ENCODE results near the gene DNM3. TPM values are rescaled to one million over a fixed set of nuclear protein-coding genes. Genes with fewer than 3 reads are reported as not detected.

The DNM3 gene
- total and polyA plus RNA-seq, 10 of the 15 experiments (the other 5 are each of a cell fraction or from before 2014, with no cell fraction given) = 0.03 to 1.5 (median 0.08) TPM; not detected in 3

GRCh38 chr1:171865106-171865505 lies 23.8 kb downstream of the DNM3 start (continued):
- TF ChIP-seq TCF3 (IDR thresholded peaks at IDR 0.05; ENCODE audit: borderline replicate concordance, insufficient read depth, low read depth, low read length) = no peak
- TF ChIP-seq BHLHE40 (IDR thresholded peaks at IDR 0.05; ENCODE audit: borderline replicate concordance in 1 of 2, low read depth in 2 of 2, low read length in 1 of 2) = no peak
- TF ChIP-seq SUPT20H (IDR thresholded peaks at IDR 0.05; ENCODE audit: borderline replicate concordance, control insufficient read depth, low read depth, low read length) = no peak
- TF ChIP-seq HSF1 (IDR thresholded peaks at IDR 0.05; ENCODE audit: low read depth, low read length) = no peak

- ChIA-PET CTCF (no interaction called here), RAD21 (ENCODE audit: unreplicated experiment) (no interaction called here), POLR2A (no interaction called here), SMC1A (ENCODE audit: uncharacterized antibody, unreplicated experiment) (no interaction called here)
- Histone ChIP-seq H3K9ac (ENCODE audit: control insufficient read depth, insufficient read depth, low read length) (no peak overlapping the region), H3K4me1 (ENCODE audit: control insufficient read depth, insufficient read depth, low read length) (no peaks in the 10 kb centered on the region), H2AFZ (ENCODE audit: control insufficient read depth, low read depth, low read length) (no peak overlapping the region), H4K20me1 (ENCODE audit: control insufficient read depth, insufficient read depth) (no peaks in the 10 kb centered on the region), H3K79me2 (ENCODE audit: control insufficient read depth, insufficient read depth, low read length) (no peaks in the 10 kb centered on the region), H3K36me3 (ENCODE audit: control insufficient read depth in 2 of 2, insufficient read depth in 2 of 2, low read length in 1 of 2) (no peaks in the 10 kb centered on the region), H3K4me3 (no peak overlapping the region), H3K4me2 (ENCODE audit: control insufficient read depth, insufficient read depth) (no peak overlapping the region), H3K27me3 (replicated peaks in 1 of 2; ENCODE audit: control insufficient read depth in 2 of 2, insufficient read depth in 2 of 2, low read length in 1 of 2) (no peaks in the 10 kb centered on the region), H3K9me3 (replicated peaks; ENCODE audit: control insufficient read depth, insufficient read depth, low read length) (no peaks in the 10 kb centered on the region), H3K27ac (ENCODE audit: control insufficient read depth, insufficient read depth) (no peak overlapping the region)
- no TSS peak for BruUV-seq (replicated peaks)
- in situ Hi-C loops (cut with MboI) = no loop called here
- FAIRE-seq = no peak
- DNase-seq (ENCODE audit: low read depth, low spot score) = no peak
- WGBS (ENCODE audit: insufficient coverage, insufficient replicate concordance, low lambda C conversion rate, missing lambda C conversion rate) = 25% methylated on average over 2 of the region's 2 CpGs
- intact Hi-C loops (cut with micrococcal nuclease; ENCODE audit: unreplicated experiment) = no loop called here
- no peak for ATAC-seq
- TF ChIP-seq ZBTB11 (CRISPR knock-in tag; IDR thresholded peaks at IDR 0.05) = no peak
- no peak for TF ChIP-seq ZSCAN29 (IDR thresholded peaks at IDR 0.05)
- no peak for TF ChIP-seq ATF7 (IDR thresholded peaks at IDR 0.05; ENCODE audit: low read depth)
- no peak for TF ChIP-seq NBN (IDR thresholded peaks at IDR 0.05)
- TF ChIP-seq TCF7 (IDR thresholded peaks at IDR 0.05; ENCODE audit: borderline replicate concordance) = no peak
- TF ChIP-seq CBX5 (IDR thresholded peaks at IDR 0.05; ENCODE audit: low read depth) = no peak
- no peak for TF ChIP-seq MTA3 (IDR thresholded peaks at IDR 0.05; ENCODE audit: borderline replicate concordance, low read length)
- no peak for TF ChIP-seq CBFB (IDR thresholded peaks at IDR 0.05; ENCODE audit: low read depth)
- no peak for TF ChIP-seq PKNOX1 (IDR thresholded peaks at IDR 0.05)
- TF ChIP-seq GABPA (IDR thresholded peaks at IDR 0.05; ENCODE audit: low read depth) = no peak
- no peak for TF ChIP-seq YBX1 (IDR thresholded peaks at IDR 0.05)
- no peak for TF ChIP-seq SREBF2 (IDR thresholded peaks at IDR 0.05; ENCODE audit: low read length)
- no peak for TF ChIP-seq GATAD2B (conservative IDR thresholded peaks at IDR 0.05; ENCODE audit: low read depth)
- no peak for TF ChIP-seq PML (IDR thresholded peaks at IDR 0.05; ENCODE audit: low read length)
- TF ChIP-seq NFYB (IDR thresholded peaks at IDR 0.05; ENCODE audit: insufficient read depth, low read depth, low read length) = no peak
Observed at GRCh38 chr1:171867236-171867635, 25.9 kb downstream of the DNM3 start.

All from GM12878 (cell line).